Fibroblast of mammary gland (primary cell): ENCODE measurements around the gene ZFYVE28.

Experiments used
- DNase-seq: peaks from one replicate; pipeline ENCODE4 v3.0.0-alpha.2; 2010; ENCODE audit warnings: low read depth
- H3K4me3 ChIP-seq: 2 replicates; pipeline ENCODE4 v1.5.1; 2011; ENCODE audit warnings: low read depth, mild to moderate bottlenecking, low read length, moderate library complexity; ENCODE audit not compliant: control insufficient read depth
- TF ChIP-seq, protein P1 (sequence below): conservative IDR thresholded peaks from 2 replicates; pipeline ENCODE4 v1.5.1; 2011; ENCODE audit warnings: low read depth, low read length, inconsistent platforms; ENCODE audit not compliant: control insufficient read depth, insufficient read depth

The ZFYVE28 gene

DNA sequence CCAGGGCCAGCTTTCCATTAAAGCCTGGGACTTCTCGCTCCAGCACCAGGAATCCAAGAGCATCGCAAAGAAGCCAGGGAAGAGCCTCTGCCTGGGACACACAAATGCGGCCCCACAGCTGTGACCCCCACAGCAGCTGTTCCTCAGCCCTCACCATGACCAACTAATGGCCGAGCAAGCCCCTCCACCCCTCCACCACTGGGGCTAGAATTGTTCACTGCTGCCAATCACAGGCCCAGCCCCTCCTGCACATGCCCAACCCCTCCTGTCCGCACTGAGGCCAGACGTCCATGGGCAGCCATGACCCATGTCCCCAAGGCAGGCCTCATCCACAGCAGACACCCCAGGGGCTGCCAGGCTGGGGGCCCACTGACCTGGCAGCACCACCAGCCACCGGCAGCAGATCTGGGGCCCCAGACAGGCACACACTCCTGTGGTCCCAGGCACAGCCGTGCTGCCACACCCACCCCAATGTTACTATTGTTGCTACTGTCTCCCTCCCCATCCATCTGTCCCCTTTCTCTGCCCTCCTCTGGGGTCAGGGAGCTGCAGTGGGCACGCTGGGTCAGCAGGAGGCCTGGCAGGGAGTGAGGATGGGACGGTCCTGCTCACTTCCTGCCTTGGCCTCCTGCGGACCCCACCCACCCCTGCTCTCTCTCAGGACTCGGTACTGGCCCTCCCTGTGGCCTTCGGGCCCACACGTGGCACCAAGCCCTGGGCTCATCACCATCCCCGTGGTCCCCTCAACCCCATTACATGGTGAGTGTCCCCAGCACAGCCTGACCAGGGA lies 56.0 kb downstream of the ZFYVE28 start:
- TF ChIP-seq, protein P1, sequence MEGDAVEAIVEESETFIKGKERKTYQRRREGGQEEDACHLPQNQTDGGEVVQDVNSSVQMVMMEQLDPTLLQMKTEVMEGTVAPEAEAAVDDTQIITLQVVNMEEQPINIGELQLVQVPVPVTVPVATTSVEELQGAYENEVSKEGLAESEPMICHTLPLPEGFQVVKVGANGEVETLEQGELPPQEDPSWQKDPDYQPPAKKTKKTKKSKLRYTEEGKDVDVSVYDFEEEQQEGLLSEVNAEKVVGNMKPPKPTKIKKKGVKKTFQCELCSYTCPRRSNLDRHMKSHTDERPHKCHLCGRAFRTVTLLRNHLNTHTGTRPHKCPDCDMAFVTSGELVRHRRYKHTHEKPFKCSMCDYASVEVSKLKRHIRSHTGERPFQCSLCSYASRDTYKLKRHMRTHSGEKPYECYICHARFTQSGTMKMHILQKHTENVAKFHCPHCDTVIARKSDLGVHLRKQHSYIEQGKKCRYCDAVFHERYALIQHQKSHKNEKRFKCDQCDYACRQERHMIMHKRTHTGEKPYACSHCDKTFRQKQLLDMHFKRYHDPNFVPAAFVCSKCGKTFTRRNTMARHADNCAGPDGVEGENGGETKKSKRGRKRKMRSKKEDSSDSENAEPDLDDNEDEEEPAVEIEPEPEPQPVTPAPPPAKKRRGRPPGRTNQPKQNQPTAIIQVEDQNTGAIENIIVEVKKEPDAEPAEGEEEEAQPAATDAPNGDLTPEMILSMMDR = no peak
- H3K4me3 ChIP-seq = no peak overlapping the region
- no peak for DNase-seq

DNA sequence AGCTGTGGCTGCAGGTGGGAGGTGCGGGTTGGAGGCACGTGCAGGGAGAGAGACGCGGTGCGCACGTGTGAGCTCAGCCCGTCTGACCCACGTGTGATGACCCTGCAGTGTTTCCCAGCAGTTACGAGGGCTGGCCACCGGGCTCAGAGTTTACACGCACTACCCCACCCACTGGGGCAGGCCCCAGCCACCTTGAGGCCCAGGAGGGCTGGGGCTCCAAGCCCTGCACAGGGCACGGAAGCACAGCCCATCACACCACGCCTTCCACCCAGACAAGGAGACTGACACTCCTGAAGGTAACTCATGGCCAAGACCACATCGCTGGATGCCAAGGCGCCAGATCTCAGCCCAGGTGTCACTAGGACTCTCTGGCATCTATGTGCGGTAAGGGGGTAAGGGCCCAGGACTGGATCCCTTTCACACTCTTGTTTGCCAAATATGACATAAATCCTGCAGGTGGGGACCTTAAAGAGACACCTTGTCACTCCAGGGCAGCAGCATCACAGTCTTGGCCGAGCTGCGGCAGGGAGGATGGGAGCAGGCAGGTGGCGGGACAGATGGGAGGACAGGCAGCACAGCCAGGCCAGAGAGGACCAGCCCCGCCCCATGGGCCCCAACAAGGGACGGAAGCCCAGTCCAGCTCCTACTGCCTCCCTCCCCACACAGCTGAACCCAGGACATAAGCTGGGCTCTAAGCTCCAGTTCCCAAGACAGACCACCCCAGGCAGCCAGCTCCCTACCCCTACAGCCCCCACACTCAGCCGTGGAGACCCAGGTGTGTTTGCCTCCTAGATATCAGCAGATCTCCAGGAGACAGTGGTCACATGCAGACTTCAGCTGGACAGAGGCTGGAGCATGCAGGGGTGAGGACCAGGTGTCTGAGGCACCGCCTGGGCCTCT lies 56.8 kb downstream of the ZFYVE28 start:
- no peak for DNase-seq
- no peak overlapping the region for H3K4me3 ChIP-seq
- TF ChIP-seq, protein P1 = no peak

DNA sequence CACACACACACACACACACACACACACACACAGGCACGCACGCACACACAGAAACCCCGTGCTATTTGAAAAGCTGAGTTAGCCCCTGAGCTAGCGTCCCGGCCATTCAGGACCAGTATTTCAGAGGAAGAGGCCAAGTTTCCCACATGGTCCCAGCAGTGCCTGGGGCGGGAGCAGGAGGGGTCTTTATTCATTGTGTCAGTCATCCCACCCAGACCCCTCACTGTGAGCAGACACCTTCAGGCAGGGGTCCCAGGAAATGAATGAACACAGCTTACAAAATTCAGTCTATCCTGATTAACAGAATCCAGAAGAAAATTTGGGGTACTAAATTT lies 58.1 kb downstream of the ZFYVE28 start:
- no peak overlapping the region for H3K4me3 ChIP-seq
- TF ChIP-seq, protein P1 = no peak
- DNase-seq = no peak

DNA sequence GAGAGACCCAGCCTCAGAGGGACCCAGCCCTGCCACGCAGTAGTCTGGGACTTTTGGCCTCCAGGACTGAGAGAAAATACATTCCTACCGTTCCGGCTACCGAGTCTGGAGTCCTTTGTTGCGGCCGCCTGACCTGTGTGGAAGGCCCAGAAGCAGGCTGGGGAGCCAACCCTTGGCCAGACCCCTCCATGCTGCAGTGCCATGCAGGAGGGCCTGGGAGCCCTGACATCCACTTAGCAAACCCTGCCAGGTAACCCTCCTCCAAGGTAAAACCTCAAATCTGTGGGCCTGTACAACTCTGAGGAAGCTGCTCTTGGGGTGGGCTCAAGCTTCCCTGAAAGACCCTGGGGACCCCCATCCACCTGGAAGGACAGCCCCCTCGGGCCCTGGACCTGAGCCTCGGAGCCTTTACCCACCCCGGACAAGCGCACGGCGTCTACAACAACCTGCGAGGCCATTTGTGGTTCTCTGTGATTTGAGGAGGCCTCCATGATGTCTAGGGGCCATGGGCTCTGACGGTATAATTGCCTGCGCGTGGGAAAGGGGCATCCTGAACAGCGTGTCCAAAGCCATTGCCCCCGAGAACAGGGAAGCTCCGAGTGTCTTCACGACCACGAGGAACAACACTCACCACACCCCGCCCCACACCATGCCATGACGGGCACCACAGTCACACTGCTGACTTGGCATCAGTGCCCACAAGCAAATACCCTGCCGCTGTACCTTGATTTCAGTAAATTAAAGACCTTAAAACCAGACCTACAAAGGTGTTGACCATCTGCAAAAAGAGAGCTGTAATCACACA lies 58.7 kb downstream of the ZFYVE28 start:
- DNase-seq = no peak
- H3K4me3 ChIP-seq = no peak overlapping the region
- TF ChIP-seq, protein P1 = no peak

DNA sequence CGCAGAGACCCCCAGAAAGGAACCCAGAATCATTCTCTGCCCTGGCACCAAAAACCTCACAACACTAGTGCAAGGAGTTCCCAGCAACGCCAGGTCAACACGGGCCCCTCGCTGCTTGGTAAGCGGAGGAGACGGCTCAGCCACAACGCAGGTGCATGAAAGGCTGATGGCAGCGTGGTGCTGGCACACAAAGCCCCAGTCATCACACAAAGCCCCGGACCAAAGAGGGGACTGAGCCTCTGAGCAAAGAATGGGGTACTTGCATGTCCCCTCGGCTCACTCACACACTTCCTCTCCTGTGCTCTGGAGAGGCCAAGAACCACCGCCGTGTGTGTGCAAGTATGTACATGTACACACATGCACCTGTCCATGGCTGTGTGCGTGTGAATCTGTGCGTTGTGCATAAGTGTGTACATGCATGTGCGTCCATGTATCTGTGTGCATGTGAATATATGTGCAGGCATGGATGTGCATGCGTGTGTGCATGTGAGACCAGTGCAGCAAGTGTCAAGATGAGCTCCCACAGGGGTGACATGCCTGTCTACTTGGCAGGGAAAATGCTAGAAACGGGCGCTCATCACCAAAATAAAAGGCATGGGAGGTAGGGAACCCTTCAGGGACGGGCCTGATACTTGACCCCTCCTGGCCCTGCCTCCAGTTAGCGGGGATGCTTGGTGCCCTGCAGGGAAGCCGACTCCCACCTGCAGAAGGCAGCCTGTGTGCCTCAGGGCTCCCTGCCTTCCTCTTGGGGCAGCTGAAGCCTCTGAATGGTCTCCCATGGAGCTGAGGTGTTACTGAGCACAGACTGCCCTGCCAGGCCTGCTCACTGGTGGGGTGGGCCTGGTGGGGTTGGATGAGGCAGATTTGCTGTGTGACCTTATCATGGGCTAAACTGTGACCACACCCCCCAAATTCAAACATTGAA lies 60.4 kb downstream of the ZFYVE28 start:
- no peak for DNase-seq

More for the DNA sequence above, 60.4 kb downstream of the ZFYVE28 start:
- TF ChIP-seq, protein P1 = no peak
- no peak overlapping the region for H3K4me3 ChIP-seq
